Stimulated activated CD8-positive, alpha-beta memory T cell treated with anti-CD3 and anti-CD28 coated beads, Interleukin-15, amount 100 ng/mL, for 4 hours (primary cell): ENCODE data around the gene NPSR1.
"Not testable (repeated sequence)": the region's sequence is repeated elsewhere in the genome, so short reads cannot be mapped to it uniquely, and the experiment has no call there.

Source experiments
- DNase-seq, 2 donors: peaks; one replicate each; pipeline ENCODE4 v3.0.0-alpha.2; 2020; ENCODE audit warnings: low read depth in 2 of 2

Gene NPSR1

GRCh38 chr7:34657632-34658268, at the start of gene NPSR1:
Gene NPSR1, plus strand, starts transcription at chr7:34658218. Its CDS starts 195 bp downstream, at chr7:34658413.
- no peak for DNase-seq

- DNase-seq: no peak
These were observed 45.4 kb upstream of the NPSR1 start for GRCh38 chr7:34612661-34613060.

- DNase-seq: no peak
These were observed 37.6 kb upstream of the NPSR1 start for GRCh38 chr7:34620425-34620824.

- DNase-seq: no peak
These were observed 35.8 kb upstream of the NPSR1 start for GRCh38 chr7:34622182-34622581.

- no peak for DNase-seq
These were observed 35.2 kb upstream of the NPSR1 start for GRCh38 chr7:34622771-34623250.

- not testable (repeated sequence) for DNase-seq
These were observed 29.4 kb upstream of the NPSR1 start for GRCh38 chr7:34628618-34629017.

- no peak for DNase-seq
These were observed 5.2 kb upstream of the NPSR1 start for GRCh38 chr7:34652809-34653208.

- DNase-seq: no peak
These were observed 4.2 kb upstream of the NPSR1 start for GRCh38 chr7:34653787-34654186.

- no peak for DNase-seq
These were observed 2.6 kb upstream of the NPSR1 start for GRCh38 chr7:34655384-34655783.

GRCh38 chr7:34656041-34656440, 2.0 kb upstream of the NPSR1 start:
- no peak for DNase-seq

GRCh38 chr7:34659472-34660075, 1.6 kb downstream of the NPSR1 start:
- no peak for DNase-seq

GRCh38 chr7:34662058-34662708, 4.2 kb downstream of the NPSR1 start:
- DNase-seq: no peak

- no peak for DNase-seq
These were observed 6.7 kb downstream of the NPSR1 start for GRCh38 chr7:34664755-34665154.

GRCh38 chr7:34672430-34672829, 14.4 kb downstream of the NPSR1 start:
- no peak for DNase-seq

- DNase-seq: no peak
These were observed 15.0 kb downstream of the NPSR1 start for GRCh38 chr7:34673066-34673465.

GRCh38 chr7:34675749-34676374, 17.8 kb downstream of the NPSR1 start:
- DNase-seq: no peak

- no peak for DNase-seq
These were observed 19.5 kb downstream of the NPSR1 start for GRCh38 chr7:34677491-34677890.

GRCh38 chr7:34687529-34687928, 29.5 kb downstream of the NPSR1 start:
- DNase-seq: no peak

GRCh38 chr7:34696415-34696814, 38.4 kb downstream of the NPSR1 start:
- no peak for DNase-seq

- no peak for DNase-seq
These were observed 51.8 kb downstream of the NPSR1 start for GRCh38 chr7:34709771-34710170.

- DNase-seq: no peak
These were observed 60.8 kb downstream of the NPSR1 start for GRCh38 chr7:34718867-34719266.

- no peak for DNase-seq
These were observed 61.6 kb downstream of the NPSR1 start for GRCh38 chr7:34719636-34720035.

- DNase-seq: no peak
These were observed 62.3 kb downstream of the NPSR1 start for GRCh38 chr7:34720289-34720688.
